ENCODE measurements around the gene ALPK1.

DNA sequence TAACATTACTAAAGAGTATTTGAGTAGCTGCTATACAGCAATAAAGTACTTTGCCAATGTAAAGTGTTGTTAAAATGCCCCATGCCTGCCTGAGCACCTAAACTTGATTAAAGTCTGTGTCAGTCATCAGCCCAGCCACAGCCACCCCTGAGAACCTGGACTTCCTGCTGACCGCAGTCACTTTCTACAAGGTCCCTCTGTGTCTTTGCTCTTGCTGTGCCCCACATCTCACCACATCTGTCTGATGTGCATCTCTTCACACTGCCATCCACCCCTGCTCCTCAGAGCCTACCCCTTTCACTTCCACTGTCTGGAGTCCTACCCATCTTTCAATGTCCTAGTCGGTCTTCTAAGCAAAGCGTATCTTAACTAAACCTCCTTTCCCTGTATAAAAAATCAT lies 25.7 kb downstream of the ALPK1 start:
- TF ChIP-seq CTCF (conservative IDR thresholded peaks at IDR 0.05; ENCODE audit: low read length) = no peak
- TF ChIP-seq EZH2phosphoT487 (IDR thresholded peaks at IDR 0.05; ENCODE audit: borderline replicate concordance, low read depth, low read length) = no peak
